Measurements from ENCODE around the gene ASCC2. TPM values are rescaled to one million over a fixed set of nuclear protein-coding genes. Genes with fewer than 3 reads are reported as not detected.

The ASCC2 gene
- total RNA-seq, 1 experiment from 2014 or later: 36.2 TPM

Other genes starting within 250 kb of the ASCC2 start
- 134 and 159 TPM in 2 replicates for gene NF2, start 234.6 kb downstream of the ASCC2 start, total RNA-seq (2014; rRNA removed; shearing (Covaris generic); ENCODE audit: low replicate concordance)
- not detected in 2 replicates for gene CABP7, start 118.3 kb downstream of the ASCC2 start, total RNA-seq (2014; rRNA removed; shearing (Covaris generic); ENCODE audit: low replicate concordance)
- 33.2 and 38.9 TPM in 2 replicates for gene ZMAT5, start 71.3 kb downstream of the ASCC2 start, total RNA-seq (2014; rRNA removed; shearing (Covaris generic); ENCODE audit: low replicate concordance)
- 46.4 and 71.1 TPM in 2 replicates for gene UQCR10, start 70.9 kb downstream of the ASCC2 start, total RNA-seq (2014; rRNA removed; shearing (Covaris generic); ENCODE audit: low replicate concordance)
- 9.1 and 12.9 TPM in 2 replicates for gene MTMR3, start 44.9 kb upstream of the ASCC2 start, total RNA-seq (2014; rRNA removed; shearing (Covaris generic); ENCODE audit: low replicate concordance)
- not detected in 2 replicates for gene HORMAD2, start 242.2 kb upstream of the ASCC2 start, total RNA-seq (2014; rRNA removed; shearing (Covaris generic); ENCODE audit: low replicate concordance)